PC-9 (cell line): ENCODE measurements around the gene BEX2.

ENCODE experiments used
- EZH2 ChIP-seq: fragments of 200-600 bp; sonication (generic); IDR thresholded peaks from 2 replicates; pipeline ENCODE4 v1.8.0; 2017; ENCODE audit warnings: antibody characterized with exemption, low read depth
- TF ChIP-seq, protein P1 (sequence below): fragments of 200-600 bp; sonication (generic); conservative IDR thresholded peaks from 2 replicates; pipeline ENCODE4 v1.6.1; 2017; ENCODE audit warnings: mixed run types, antibody characterized with exemption, mild to moderate bottlenecking, moderate library complexity

GRCh38 chrX:103311399-103311780 lies 600 bp upstream of the BEX2 start:
- TF ChIP-seq, protein P1, sequence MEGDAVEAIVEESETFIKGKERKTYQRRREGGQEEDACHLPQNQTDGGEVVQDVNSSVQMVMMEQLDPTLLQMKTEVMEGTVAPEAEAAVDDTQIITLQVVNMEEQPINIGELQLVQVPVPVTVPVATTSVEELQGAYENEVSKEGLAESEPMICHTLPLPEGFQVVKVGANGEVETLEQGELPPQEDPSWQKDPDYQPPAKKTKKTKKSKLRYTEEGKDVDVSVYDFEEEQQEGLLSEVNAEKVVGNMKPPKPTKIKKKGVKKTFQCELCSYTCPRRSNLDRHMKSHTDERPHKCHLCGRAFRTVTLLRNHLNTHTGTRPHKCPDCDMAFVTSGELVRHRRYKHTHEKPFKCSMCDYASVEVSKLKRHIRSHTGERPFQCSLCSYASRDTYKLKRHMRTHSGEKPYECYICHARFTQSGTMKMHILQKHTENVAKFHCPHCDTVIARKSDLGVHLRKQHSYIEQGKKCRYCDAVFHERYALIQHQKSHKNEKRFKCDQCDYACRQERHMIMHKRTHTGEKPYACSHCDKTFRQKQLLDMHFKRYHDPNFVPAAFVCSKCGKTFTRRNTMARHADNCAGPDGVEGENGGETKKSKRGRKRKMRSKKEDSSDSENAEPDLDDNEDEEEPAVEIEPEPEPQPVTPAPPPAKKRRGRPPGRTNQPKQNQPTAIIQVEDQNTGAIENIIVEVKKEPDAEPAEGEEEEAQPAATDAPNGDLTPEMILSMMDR = no peak
- no peak for TF ChIP-seq EZH2
